GM19023 (cell line): ENCODE data around the gene BMPR1A.
"Not testable (repeated sequence)": the region's sequence is repeated elsewhere in the genome, so short reads cannot be mapped to it uniquely, and the experiment has no call there.

Experiments
- ATAC-seq: cut with Tn5 transposase; IDR thresholded peaks from one replicate; pipeline ENCODE4 v1.9.1; 2021; ENCODE audit warnings: mild to moderate bottlenecking, moderate library complexity; ENCODE audit not compliant: unreplicated experiment

Gene BMPR1A

GRCh38 chr10:86729677-86730076 is 26.7 kb upstream of the BMPR1A start:
- no peak for ATAC-seq

GRCh38 chr10:86730227-86730626 is 26.2 kb upstream of the BMPR1A start:
- ATAC-seq: no peak

- ATAC-seq: no peak
Measured at GRCh38 chr10:86732771-86733170, 23.6 kb upstream of the BMPR1A start.

GRCh38 chr10:86733260-86733671 is 23.2 kb upstream of the BMPR1A start:
- ATAC-seq: no peak

- no peak for ATAC-seq
Measured at GRCh38 chr10:86734207-86734988, 22.0 kb upstream of the BMPR1A start.

- ATAC-seq: not testable (repeated sequence)
Measured at GRCh38 chr10:86735278-86735677, 21.1 kb upstream of the BMPR1A start.

- ATAC-seq: no peak
Measured at GRCh38 chr10:86742230-86742629, 14.2 kb upstream of the BMPR1A start.

GRCh38 chr10:86744067-86744725 is 12.2 kb upstream of the BMPR1A start:
- ATAC-seq: no peak

GRCh38 chr10:86747796-86748581 is 8.4 kb upstream of the BMPR1A start:
- ATAC-seq: no peak

- ATAC-seq: no peak
Measured at GRCh38 chr10:86749854-86750253, 6.6 kb upstream of the BMPR1A start.

GRCh38 chr10:86751477-86751876 is 4.9 kb upstream of the BMPR1A start:
- ATAC-seq: no peak

- ATAC-seq: no peak
Measured at GRCh38 chr10:86752311-86752710, 4.1 kb upstream of the BMPR1A start.

- no peak for ATAC-seq
Measured at GRCh38 chr10:86753051-86753450, 3.4 kb upstream of the BMPR1A start.

- ATAC-seq: no peak
Measured at GRCh38 chr10:86753638-86754434, 2.6 kb upstream of the BMPR1A start.

- no peak for ATAC-seq
Measured at GRCh38 chr10:86755454-86755739, 1.0 kb upstream of the BMPR1A start.

- peak; percentile 77 for ATAC-seq
Measured at GRCh38 chr10:86755740-86756510, 494 bp upstream of the BMPR1A start.

- no peak for ATAC-seq
Measured at GRCh38 chr10:86757113-86757972, 924 bp downstream of the BMPR1A start.

- ATAC-seq: no peak
Measured at GRCh38 chr10:86758189-86759072, 2.0 kb downstream of the BMPR1A start.
